Transverse colon (tissue), 4 donors: Measurements from ENCODE around the gene RPTN. TPM values are rescaled to one million over a fixed set of nuclear protein-coding genes. Genes with fewer than 3 reads are reported as not detected.
A peak's percentile ranks its signal among the peaks of the same experiment; 100 is the strongest.

Source experiments
- DNase-seq: peaks from one replicate; pipeline ENCODE4 v3.0.0-alpha.2; 2019
- H3K27ac ChIP-seq, 4 donors: fragments of 200-600 bp; sonication (generic); 2 replicates each; pipeline ENCODE4 v1.5.1; 2016 to 2018; ENCODE audit warnings: inconsistent platforms in 4 of 4
- H3K27me3 ChIP-seq: fragments of 200-600 bp; sonication (generic); 2 replicates; pipeline ENCODE4 v1.5.1; 2017; ENCODE audit warnings: inconsistent platforms
- H3K36me3 ChIP-seq, 4 donors: fragments of 200-600 bp; sonication (generic); 2 replicates each; pipeline ENCODE4 v1.5.1; 2017 to 2019; ENCODE audit warnings: inconsistent platforms in 4 of 4
- H3K4me1 ChIP-seq, 4 donors: fragments of 200-600 bp; sonication (generic); 2 replicates each; pipeline ENCODE4 v1.5.1; 2017 to 2020; ENCODE audit warnings: inconsistent platforms in 4 of 4
- H3K4me3 ChIP-seq, 4 donors: fragments of 200-600 bp; sonication (generic); 1 replicate in 1 of 4; 2 replicates in 3 of 4; pipeline versions ENCODE4 v1.5.1 to v1.6.1; 2017 to 2019; ENCODE audit warnings: inconsistent platforms in 4 of 4
- H3K9me3 ChIP-seq, 2 donors: fragments of 200-600 bp; sonication (generic); 2 replicates each; pipeline ENCODE4 v1.5.1; 2017 to 2019; ENCODE audit warnings: inconsistent platforms in 2 of 2
- CTCF ChIP-seq, 5 experiments: fragments of 200-600 bp in 3 of 5; fragments of 450-650 bp in 2 of 5; sonication (generic) in 3 of 5; IDR thresholded peaks; 1 replicate in 2 of 5; 2 replicates in 3 of 5; pipeline ENCODE4 v1.5.1; 2016 to 2017; ENCODE audit warnings: antibody characterized with exemption in 5 of 5, inconsistent platforms in 3 of 5, mild to moderate bottlenecking in 2 of 5, moderate library complexity in 1 of 5
- EP300 ChIP-seq: sonication (generic); formaldehyde crosslinking; IDR thresholded peaks from one replicate; pipeline ENCODE4 v1.6.1; 2017; ENCODE audit warnings: antibody characterized with exemption, low read depth
- POLR2A ChIP-seq: fragments of 450-650 bp; IDR thresholded peaks from one replicate; pipeline ENCODE4 v1.6.1; 2016; ENCODE audit warnings: antibody characterized with exemption, mild to moderate bottlenecking, moderate library complexity
- POLR2AphosphoS5 ChIP-seq, 3 donors: sonication (generic); formaldehyde crosslinking; IDR thresholded peaks; one replicate each; pipeline ENCODE4 v1.6.1; 2016; ENCODE audit warnings: antibody characterized with exemption in 3 of 3
- WGBS, 2 donors: methylation state at CpG; one replicate each; pipeline ENCODE4 v1.1.5; 2018; ENCODE audit warnings: low coverage in 1 of 2; 5-methylcytosine and 5-hydroxymethylcytosine counted together
- in situ Hi-C, 4 donors: fragments of 200-750 bp; cut with MboI; loops; one replicate each; pipeline versions ENCODE4 v1.15.0 to v1.15.1; 2017; ENCODE audit warnings: low sequenced_read_pairs in 3 of 4, low pct_ligation_motif_present in 1 of 4, low pct_unique_long_range_greater_than_20kb in 1 of 4
- intact Hi-C: fragments of 100-400 bp; cut with DNase I; formaldehyde crosslinking; loops from one replicate; pipeline ENCODE4 v1.15.1; 2023; ENCODE audit warnings: low total_unique reads
- total RNA-seq, 4 donors: library from RNA; depleted of rRNA; stranded (reverse); fragments of >200 nt; gene quantifications; one replicate each; pipeline ENCODE4 v1.1.0, GENCODE V29; 2016

RPTN gene
- total RNA-seq, 4 donors from 2014 or later: not detected

- Histone ChIP-seq H3K4me1 (peaks cover 0 to 8% (median 4%) of the 10 kb centered on the region in 4 donors), H3K36me3 (no peaks in the 10 kb centered on the region), H3K4me3 (no peak overlapping the region), H3K27me3 (peaks cover 8% of the 10 kb centered on the region), H3K9me3 (no peaks in the 10 kb centered on the region), H3K27ac (no peak overlapping the region)
- in situ Hi-C loops (loop anchor here (5.0 to 25.0 kb wide), 4 partner anchors 62 to 276 kb away; no protein-coding TSS in a partner anchor), intact Hi-C loops (no loop called here)
- 84 to 93% methylated on average over 4 to 5 of the region's 5 CpGs for WGBS, 2 donors
- TF ChIP-seq CTCF (IDR thresholded peaks at IDR 0.05): no peak
- TF ChIP-seq POLR2A: no peak
- no peak for TF ChIP-seq EP300
- TF ChIP-seq POLR2AphosphoS5 (IDR thresholded peaks at IDR 0.05): no peak
- DNase-seq: no peak
These were observed 27.7 kb upstream of the RPTN start for GRCh38 chr1:152186556-152187285.

- H3K4me3 ChIP-seq: no peak overlapping the region
- H3K27ac ChIP-seq: no peak overlapping the region
- in situ Hi-C loops (loop anchor here (5.0 to 25.0 kb wide), 4 partner anchors 61 to 277 kb away; no protein-coding TSS in a partner anchor), intact Hi-C loops (no loop called here)
- peaks cover 8% of the 10 kb centered on the region for H3K27me3 ChIP-seq
- TF ChIP-seq POLR2A: no peak
- TF ChIP-seq CTCF (IDR thresholded peaks at IDR 0.05): peak; percentile 79 to 83 (median 81)
- 31 to 32% methylated on average over 4 to 8 of the region's 8 CpGs for WGBS, 2 donors
- H3K36me3 ChIP-seq: no peaks in the 10 kb centered on the region
- H3K4me1 ChIP-seq: peaks cover 0 to 8% (median 4%) of the 10 kb centered on the region in 4 donors
- no peaks in the 10 kb centered on the region for H3K9me3 ChIP-seq
- DNase-seq: peak; percentile 18
These were observed 26.7 kb upstream of the RPTN start for GRCh38 chr1:152185544-152186391.

GRCh38 chr1:152182944-152183361, 23.9 kb upstream of the RPTN start:
- intact Hi-C loops: no loop called here
- Histone ChIP-seq H3K4me3 (no peak overlapping the region), H3K27ac (no peak overlapping the region), H3K36me3 (no peaks in the 10 kb centered on the region), H3K4me1 (no peaks in the 10 kb centered on the region), H3K9me3 (no peaks in the 10 kb centered on the region), H3K27me3 (peaks cover 2% of the 10 kb centered on the region)
- 72 to 80% methylated on average over 1 to 2 of the region's 2 CpGs for WGBS, 2 donors
- TF ChIP-seq POLR2AphosphoS5 (IDR thresholded peaks at IDR 0.05) (no peak), CTCF (IDR thresholded peaks at IDR 0.05) (no peak), EP300 (no peak), POLR2A (no peak)
- DNase-seq: no peak
- in situ Hi-C loops: loop anchor here in 3 of 4 donors (5.0 to 25.0 kb wide), 5 partner anchors 58 to 279 kb away; no protein-coding TSS in a partner anchor

GRCh38 chr1:152182431-152182830, 23.4 kb upstream of the RPTN start:
- no peaks in the 10 kb centered on the region for H3K4me1 ChIP-seq
- H3K27me3 ChIP-seq: peaks cover 2% of the 10 kb centered on the region
- no peak overlapping the region for H3K27ac ChIP-seq
- DNase-seq: no peak
- TF ChIP-seq POLR2A: no peak
- no peak for TF ChIP-seq CTCF (IDR thresholded peaks at IDR 0.05)
- TF ChIP-seq POLR2AphosphoS5 (IDR thresholded peaks at IDR 0.05): no peak
- TF ChIP-seq EP300: no peak
- H3K36me3 ChIP-seq: no peaks in the 10 kb centered on the region
- in situ Hi-C loops (loop anchor here in 3 of 4 donors (5.0 to 25.0 kb wide), 5 partner anchors 58 to 280 kb away; no protein-coding TSS in a partner anchor), intact Hi-C loops (no loop called here)
- no peak overlapping the region for H3K4me3 ChIP-seq
- H3K9me3 ChIP-seq: no peaks in the 10 kb centered on the region
- 75 to 78% methylated on average over 1 to 2 of the region's 2 CpGs for WGBS, 2 donors
